ENCODE measurements around the gene LHB. TPM values are rescaled to one million over a fixed set of nuclear protein-coding genes. Genes with fewer than 3 reads are reported as not detected.

Gene LHB
- total RNA-seq, 1 experiment from 2014 or later = not detected

DNA sequence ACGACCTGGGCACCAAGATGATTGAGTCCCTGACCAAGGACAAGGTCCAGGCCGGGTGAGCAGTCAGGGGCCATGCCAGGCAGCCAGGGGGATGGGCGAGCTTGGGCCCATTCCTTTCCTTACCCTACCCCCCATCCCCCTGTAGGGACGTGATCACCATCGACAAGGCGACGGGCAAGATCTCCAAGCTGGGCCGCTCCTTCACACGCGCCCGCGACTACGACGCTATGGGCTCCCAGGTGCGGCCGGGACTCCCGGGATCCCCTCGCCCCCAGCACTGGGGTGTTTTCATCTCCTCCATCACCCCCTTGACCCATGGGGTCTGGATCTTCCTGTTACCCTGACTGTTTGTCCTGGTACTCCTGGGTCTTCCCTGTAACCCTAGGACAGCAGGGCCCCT, 7.1 kb downstream of the LHB start:
- Histone ChIP-seq H3K4me2 (ENCODE audit: low read length) (no peak overlapping the region), H3K27ac (ENCODE audit: low read length) (no peak overlapping the region), H3K9me3 (ENCODE audit: low read length) (no peaks in the 10 kb centered on the region), H3K79me2 (ENCODE audit: low read length) (no peaks in the 10 kb centered on the region), H2AFZ (ENCODE audit: low read length) (no peak overlapping the region), H3K4me3 (ENCODE audit: low read length) (no peak overlapping the region), H3K36me3 (ENCODE audit: low read depth, low read length) (peaks cover 8% of the 10 kb centered on the region; the same call in 1 of the 2 replicates), H3K9ac (ENCODE audit: low read length) (no peak overlapping the region), H3K27me3 (ENCODE audit: low read length) (no peaks in the 10 kb centered on the region), H3F3A (ENCODE audit: low read length, unreplicated experiment) (no peaks in the 10 kb centered on the region), H4K20me1 (ENCODE audit: low read length) (no peaks in the 10 kb centered on the region), H3K9me2 (replicated peaks; ENCODE audit: low read length) (no peaks in the 10 kb centered on the region), H3K4me1 (ENCODE audit: insufficient read depth, low read length) (no peaks in the 10 kb centered on the region)
- DNase-seq = no peak
- TF ChIP-seq, protein P1, sequence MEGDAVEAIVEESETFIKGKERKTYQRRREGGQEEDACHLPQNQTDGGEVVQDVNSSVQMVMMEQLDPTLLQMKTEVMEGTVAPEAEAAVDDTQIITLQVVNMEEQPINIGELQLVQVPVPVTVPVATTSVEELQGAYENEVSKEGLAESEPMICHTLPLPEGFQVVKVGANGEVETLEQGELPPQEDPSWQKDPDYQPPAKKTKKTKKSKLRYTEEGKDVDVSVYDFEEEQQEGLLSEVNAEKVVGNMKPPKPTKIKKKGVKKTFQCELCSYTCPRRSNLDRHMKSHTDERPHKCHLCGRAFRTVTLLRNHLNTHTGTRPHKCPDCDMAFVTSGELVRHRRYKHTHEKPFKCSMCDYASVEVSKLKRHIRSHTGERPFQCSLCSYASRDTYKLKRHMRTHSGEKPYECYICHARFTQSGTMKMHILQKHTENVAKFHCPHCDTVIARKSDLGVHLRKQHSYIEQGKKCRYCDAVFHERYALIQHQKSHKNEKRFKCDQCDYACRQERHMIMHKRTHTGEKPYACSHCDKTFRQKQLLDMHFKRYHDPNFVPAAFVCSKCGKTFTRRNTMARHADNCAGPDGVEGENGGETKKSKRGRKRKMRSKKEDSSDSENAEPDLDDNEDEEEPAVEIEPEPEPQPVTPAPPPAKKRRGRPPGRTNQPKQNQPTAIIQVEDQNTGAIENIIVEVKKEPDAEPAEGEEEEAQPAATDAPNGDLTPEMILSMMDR (conservative IDR thresholded peaks at IDR 0.05; ENCODE audit: low read depth, low read length) = no peak
- no peak for TF ChIP-seq EZH2 (IDR thresholded peaks at IDR 0.05; ENCODE audit: low read length, unreplicated experiment)
- no peak for TF ChIP-seq EZH2phosphoT487 (IDR thresholded peaks at IDR 0.05; ENCODE audit: borderline replicate concordance, low read length)
- CTCF ChIA-PET = interaction anchor here (0.6 kb wide), 1 partner anchor 464 kb away, joined by 3 read pairs; no protein-coding TSS in a partner anchor
- no peak for ATAC-seq
- POLR2A ChIA-PET (ENCODE audit: unreplicated experiment) = no interaction called here
- no TSS peak for BruUV-seq (replicated peaks)
- intact Hi-C loops (cut with micrococcal nuclease) = no loop called here

DNA sequence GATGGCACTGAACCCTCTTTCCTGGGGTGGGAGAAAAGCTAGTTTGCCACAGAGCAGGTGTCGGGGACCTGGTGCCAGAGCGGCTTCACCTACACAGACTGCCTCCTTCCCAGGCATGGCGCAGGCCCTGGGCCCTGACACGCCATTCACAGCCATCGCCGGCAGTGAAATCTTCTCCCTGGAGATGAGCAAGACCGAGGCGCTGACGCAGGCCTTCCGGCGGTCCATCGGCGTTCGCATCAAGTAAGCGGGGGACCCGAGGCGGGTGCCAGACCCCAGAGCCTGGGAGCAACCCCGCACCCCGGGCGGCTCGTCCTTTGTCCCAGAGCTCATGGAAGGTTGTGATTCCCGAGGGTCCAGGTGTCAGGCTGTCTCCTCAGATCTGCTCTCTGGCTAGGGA, 10.0 kb downstream of the LHB start:
- BruUV-seq (replicated peaks) = no TSS peak
- DNase-seq = no peak
- ChIA-PET CTCF (no interaction called here), POLR2A (ENCODE audit: unreplicated experiment) (no interaction called here)
- Histone ChIP-seq H2AFZ (ENCODE audit: low read length) (no peak overlapping the region), H3K4me2 (ENCODE audit: low read length) (no peak overlapping the region), H4K20me1 (ENCODE audit: low read length) (no peaks in the 10 kb centered on the region), H3K4me1 (ENCODE audit: insufficient read depth, low read length) (no peaks in the 10 kb centered on the region), H3K9me2 (replicated peaks; ENCODE audit: low read length) (no peaks in the 10 kb centered on the region), H3K9me3 (ENCODE audit: low read length) (no peaks in the 10 kb centered on the region), H3K9ac (ENCODE audit: low read length) (no peak overlapping the region), H3F3A (ENCODE audit: low read length, unreplicated experiment) (no peaks in the 10 kb centered on the region), H3K27me3 (ENCODE audit: low read length) (no peaks in the 10 kb centered on the region), H3K4me3 (ENCODE audit: low read length) (no peak overlapping the region), H3K36me3 (ENCODE audit: low read depth, low read length) (peaks cover 14% of the 10 kb centered on the region), H3K79me2 (ENCODE audit: low read length) (no peaks in the 10 kb centered on the region), H3K27ac (ENCODE audit: low read length) (no peak overlapping the region)
- intact Hi-C loops (cut with micrococcal nuclease) = no loop called here
- no peak for ATAC-seq
- no peak for TF ChIP-seq EZH2phosphoT487 (IDR thresholded peaks at IDR 0.05; ENCODE audit: borderline replicate concordance, low read length)
- no peak for TF ChIP-seq EZH2 (IDR thresholded peaks at IDR 0.05; ENCODE audit: low read length, unreplicated experiment)

DNA sequence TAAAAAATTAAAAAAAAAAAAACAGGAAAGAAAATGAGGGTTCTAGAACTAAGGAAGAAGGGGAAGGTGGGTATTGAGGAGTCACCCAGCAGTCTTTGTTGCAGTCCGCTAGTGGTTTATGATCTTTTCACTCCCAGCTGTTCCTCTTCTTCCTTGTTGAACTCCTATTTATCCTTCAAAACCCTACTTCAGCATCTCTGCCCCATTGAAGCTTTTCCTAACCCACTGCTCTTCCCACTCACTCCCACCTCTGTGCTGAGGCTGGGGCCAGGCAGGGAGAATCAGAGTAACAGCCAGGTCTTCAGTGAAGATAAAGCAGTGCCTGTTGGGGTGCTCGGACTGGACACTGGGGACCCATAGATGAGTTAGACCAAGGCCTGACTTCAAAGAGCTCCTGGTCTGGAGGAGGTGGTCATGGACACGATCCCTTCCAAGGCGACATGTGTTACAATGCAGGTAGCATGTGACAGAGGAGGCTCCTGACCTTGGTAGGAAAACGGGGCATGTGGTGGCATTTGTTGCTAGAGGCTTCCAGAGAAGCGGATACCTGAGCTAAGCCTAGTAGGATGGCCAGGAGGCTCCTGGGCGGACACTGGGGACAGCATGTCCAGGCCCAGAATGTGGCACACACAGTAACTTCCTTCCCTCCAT, 11.8 kb downstream of the LHB start:
- Histone ChIP-seq H3K36me3 (ENCODE audit: low read depth, low read length) (peaks cover 14% of the 10 kb centered on the region), H3F3A (ENCODE audit: low read length, unreplicated experiment) (no peaks in the 10 kb centered on the region), H3K27ac (ENCODE audit: low read length) (no peak overlapping the region), H3K4me1 (ENCODE audit: insufficient read depth, low read length) (no peaks in the 10 kb centered on the region), H3K4me2 (ENCODE audit: low read length) (no peak overlapping the region), H3K9me3 (ENCODE audit: low read length) (no peaks in the 10 kb centered on the region), H2AFZ (ENCODE audit: low read length) (no peak overlapping the region), H3K9me2 (replicated peaks; ENCODE audit: low read length) (no peaks in the 10 kb centered on the region), H4K20me1 (ENCODE audit: low read length) (no peaks in the 10 kb centered on the region), H3K79me2 (ENCODE audit: low read length) (no peaks in the 10 kb centered on the region), H3K27me3 (ENCODE audit: low read length) (no peaks in the 10 kb centered on the region), H3K4me3 (ENCODE audit: low read length) (no peak overlapping the region), H3K9ac (ENCODE audit: low read length) (no peak overlapping the region)
- no peak for DNase-seq
- no TSS peak for BruUV-seq (replicated peaks)
- no peak for ATAC-seq
- TF ChIP-seq EZH2phosphoT487 (IDR thresholded peaks at IDR 0.05; ENCODE audit: borderline replicate concordance, low read length) (no peak), EZH2 (IDR thresholded peaks at IDR 0.05; ENCODE audit: low read length, unreplicated experiment) (no peak)
- TF ChIP-seq, protein P1 (conservative IDR thresholded peaks at IDR 0.05; ENCODE audit: low read depth, low read length) = no peak
- CTCF ChIA-PET = no interaction called here
- intact Hi-C loops (cut with micrococcal nuclease) = no loop called here
- POLR2A ChIA-PET (ENCODE audit: unreplicated experiment) = no interaction called here

All from PC-3 (cell line).